OCI-LY1 (cell line): ENCODE results near the gene A2M.

Source experiments
- H2AFZ ChIP-seq: fragments of 200-600 bp; sonication (generic), shearing (Covaris generic); 2 replicates; pipeline ENCODE4 v1.6.0; 2014; ENCODE audit warnings: antibody characterized with exemption, mild to moderate bottlenecking, low read length
- H3F3A ChIP-seq: fragments of 200-600 bp; sonication (generic), shearing (Covaris generic); 2 replicates; pipeline ENCODE4 v1.6.0; 2014; ENCODE audit warnings: mild to moderate bottlenecking, antibody characterized with exemption, low read length, moderate library complexity; ENCODE audit not compliant: insufficient read depth
- H3K27ac ChIP-seq: fragments of 200-600 bp; sonication (generic); 2 replicates; pipeline ENCODE4 v1.5.1; 2014; ENCODE audit warnings: low read length, mixed run types, mild to moderate bottlenecking, low read depth; ENCODE audit not compliant: poor library complexity, severe bottlenecking
- H3K27me3 ChIP-seq: fragments of 200-600 bp; sonication (generic); 2 replicates; pipeline ENCODE4 v1.6.0; 2014; ENCODE audit warnings: antibody characterized with exemption, mild to moderate bottlenecking, low read length, moderate library complexity; ENCODE audit not compliant: insufficient read depth
- H3K36me3 ChIP-seq: fragments of 200-600 bp; sonication (generic); 2 replicates; pipeline ENCODE4 v1.6.1; 2014; ENCODE audit warnings: mild to moderate bottlenecking, antibody characterized with exemption, low read length, moderate library complexity, mixed read lengths; ENCODE audit not compliant: insufficient read depth
- H3K4me1 ChIP-seq: fragments of 200-600 bp; sonication (generic); 2 replicates; pipeline ENCODE4 v1.5.1; 2014; ENCODE audit warnings: mild to moderate bottlenecking, low read length, moderate library complexity; ENCODE audit not compliant: insufficient read depth, severe bottlenecking
- H3K4me2 ChIP-seq: fragments of 200-600 bp; sonication (generic), shearing (Covaris generic); 2 replicates; pipeline ENCODE4 v1.6.1; 2014; ENCODE audit warnings: low read length
- H3K4me3 ChIP-seq: fragments of 200-600 bp; sonication (generic); 2 replicates; pipeline ENCODE4 v1.5.1; 2014; ENCODE audit warnings: low read length, low read depth, mild to moderate bottlenecking, mixed read lengths; ENCODE audit not compliant: poor library complexity, severe bottlenecking
- H3K79me2 ChIP-seq: fragments of 200-600 bp; shearing (Covaris generic); 2 replicates; pipeline ENCODE4 v1.6.1; 2016; ENCODE audit warnings: mixed run types, low read length, mixed read lengths; ENCODE audit not compliant: insufficient read depth
- H3K9ac ChIP-seq: fragments of 200-600 bp; sonication (generic), shearing (Covaris generic); 2 replicates; pipeline ENCODE4 v1.6.1; 2014; ENCODE audit warnings: mild to moderate bottlenecking, low read length, mixed read lengths
- H3K9me2 ChIP-seq: fragments of 200-600 bp; sonication (generic), shearing (Covaris generic); 2 replicates; pipeline ENCODE4 v1.6.1; 2014; ENCODE audit warnings: low read depth, mild to moderate bottlenecking, low read length, mixed read lengths
- H3K9me3 ChIP-seq: fragments of 200-600 bp; shearing (Covaris generic); 2 replicates; pipeline ENCODE4 v1.6.1; 2014; ENCODE audit warnings: low read length, mixed read lengths
- H4K20me1 ChIP-seq: fragments of 200-600 bp; sonication (generic), shearing (Covaris generic); 2 replicates; pipeline ENCODE4 v1.6.0; 2016; ENCODE audit warnings: mild to moderate bottlenecking, low read length; ENCODE audit not compliant: insufficient read depth
- EZH2 ChIP-seq: fragments of 200-600 bp; sonication (generic), shearing (Covaris generic); IDR thresholded peaks from 2 replicates; pipeline ENCODE4 v1.8.0; 2017; ENCODE audit warnings: borderline replicate concordance, mixed run types, mild to moderate bottlenecking, antibody characterized with exemption, low read length, moderate library complexity, mixed read lengths
- TF ChIP-seq, protein P1 (sequence below): fragments of 200-600 bp; sonication (generic), shearing (Covaris generic); IDR thresholded peaks from 2 replicates; pipeline ENCODE4 v1.5.1; 2017; ENCODE audit warnings: mild to moderate bottlenecking, antibody characterized with exemption, low read length, moderate library complexity, mixed read lengths

The A2M gene

DNA sequence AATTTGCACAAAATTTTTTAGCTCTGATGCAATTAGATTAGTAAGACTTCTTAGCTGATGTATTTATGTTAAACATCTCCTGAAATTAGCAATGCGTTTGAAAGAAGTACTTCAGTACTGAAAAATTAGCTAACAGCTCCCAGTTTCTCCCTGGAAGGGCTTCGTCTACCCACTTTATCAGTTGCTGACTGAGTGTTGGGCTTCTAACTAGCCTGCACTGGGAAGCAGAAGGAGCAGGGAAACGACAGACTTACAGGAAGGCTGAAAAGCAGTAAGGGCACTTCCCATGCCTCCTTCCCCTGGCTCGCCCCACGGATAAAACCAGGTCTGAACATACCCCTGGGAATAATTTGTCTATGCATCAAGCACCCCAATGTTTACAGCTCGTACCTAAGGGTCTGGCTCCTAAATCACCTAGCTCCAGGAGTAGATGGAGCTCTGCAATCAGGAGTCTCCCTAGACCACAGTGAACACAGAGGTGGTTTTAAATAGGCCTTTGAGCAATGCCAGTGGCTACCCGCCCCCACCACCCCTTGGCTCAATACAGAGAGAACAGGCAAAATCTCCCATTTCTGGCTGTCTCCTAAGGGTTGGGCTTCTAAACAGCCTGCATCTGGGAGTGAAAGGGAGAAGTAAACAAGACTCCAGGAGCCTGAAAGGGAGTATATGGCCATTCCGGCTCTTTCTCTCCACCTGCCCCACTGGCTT, 23.7 kb downstream of the A2M start:
- Histone ChIP-seq H3K4me3 (no peak overlapping the region), H3K27ac (no peak overlapping the region), H2AFZ (no peak overlapping the region), H3F3A (no peaks in the 10 kb centered on the region), H3K79me2 (no peaks in the 10 kb centered on the region), H3K9me2 (no peaks in the 10 kb centered on the region), H3K4me2 (no peak overlapping the region), H4K20me1 (no peaks in the 10 kb centered on the region), H3K9me3 (no peaks in the 10 kb centered on the region), H3K4me1 (no peaks in the 10 kb centered on the region), H3K9ac (no peak overlapping the region), H3K36me3 (no peaks in the 10 kb centered on the region), H3K27me3 (no peaks in the 10 kb centered on the region)
- TF ChIP-seq EZH2: no peak
- TF ChIP-seq, protein P1, sequence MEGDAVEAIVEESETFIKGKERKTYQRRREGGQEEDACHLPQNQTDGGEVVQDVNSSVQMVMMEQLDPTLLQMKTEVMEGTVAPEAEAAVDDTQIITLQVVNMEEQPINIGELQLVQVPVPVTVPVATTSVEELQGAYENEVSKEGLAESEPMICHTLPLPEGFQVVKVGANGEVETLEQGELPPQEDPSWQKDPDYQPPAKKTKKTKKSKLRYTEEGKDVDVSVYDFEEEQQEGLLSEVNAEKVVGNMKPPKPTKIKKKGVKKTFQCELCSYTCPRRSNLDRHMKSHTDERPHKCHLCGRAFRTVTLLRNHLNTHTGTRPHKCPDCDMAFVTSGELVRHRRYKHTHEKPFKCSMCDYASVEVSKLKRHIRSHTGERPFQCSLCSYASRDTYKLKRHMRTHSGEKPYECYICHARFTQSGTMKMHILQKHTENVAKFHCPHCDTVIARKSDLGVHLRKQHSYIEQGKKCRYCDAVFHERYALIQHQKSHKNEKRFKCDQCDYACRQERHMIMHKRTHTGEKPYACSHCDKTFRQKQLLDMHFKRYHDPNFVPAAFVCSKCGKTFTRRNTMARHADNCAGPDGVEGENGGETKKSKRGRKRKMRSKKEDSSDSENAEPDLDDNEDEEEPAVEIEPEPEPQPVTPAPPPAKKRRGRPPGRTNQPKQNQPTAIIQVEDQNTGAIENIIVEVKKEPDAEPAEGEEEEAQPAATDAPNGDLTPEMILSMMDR: no peak

GRCh38 chr12:9090220-9090619, 25.5 kb downstream of the A2M start:
- TF ChIP-seq, protein P1: no peak
- TF ChIP-seq EZH2: no peak
- no peaks in the 10 kb centered on the region for H3K36me3 ChIP-seq
- no peak overlapping the region for H3K4me2 ChIP-seq
- H3K27ac ChIP-seq: no peak overlapping the region
- no peak overlapping the region for H2AFZ ChIP-seq
- no peaks in the 10 kb centered on the region for H3K9me2 ChIP-seq
- no peaks in the 10 kb centered on the region for H4K20me1 ChIP-seq
- no peaks in the 10 kb centered on the region for H3K27me3 ChIP-seq
- no peak overlapping the region for H3K9ac ChIP-seq
- H3K4me3 ChIP-seq: no peak overlapping the region
- H3F3A ChIP-seq: no peaks in the 10 kb centered on the region
- H3K4me1 ChIP-seq: no peaks in the 10 kb centered on the region
- H3K9me3 ChIP-seq: no peaks in the 10 kb centered on the region
- H3K79me2 ChIP-seq: no peaks in the 10 kb centered on the region

- Histone ChIP-seq H3K9me2 (no peaks in the 10 kb centered on the region), H3K4me3 (no peak overlapping the region), H3K27ac (no peak overlapping the region), H3F3A (no peaks in the 10 kb centered on the region), H3K9me3 (no peaks in the 10 kb centered on the region), H3K27me3 (no peaks in the 10 kb centered on the region), H3K36me3 (no peaks in the 10 kb centered on the region), H3K9ac (no peak overlapping the region), H3K4me2 (no peak overlapping the region), H4K20me1 (no peaks in the 10 kb centered on the region), H3K79me2 (no peaks in the 10 kb centered on the region), H3K4me1 (no peaks in the 10 kb centered on the region), H2AFZ (no peak overlapping the region)
- TF ChIP-seq, protein P1: no peak
- TF ChIP-seq EZH2: no peak
Measured at GRCh38 chr12:9087087-9087835, 28.5 kb downstream of the A2M start.
